Panc1 (cell line): ENCODE data around the gene MED12L. TPM values are rescaled to one million over a fixed set of nuclear protein-coding genes. Genes with fewer than 3 reads are reported as not detected.

Source experiments
- ATAC-seq: fragments of 200-7000 bp; cut with Tn5 transposase; 2 replicates; pipeline ENCODE4 v1.9.1; 2020; ENCODE audit warnings: mild to moderate bottlenecking, moderate library complexity
- BruUV-seq: library from RNA; stranded (reverse); fragments of 400-500 nt; replicated peaks from 2 replicates; lab custom pipeline; 2021; lab: Mats Ljungman, UMichigan
- CTCF ChIA-PET: fragments of 300-600 bp; sonication (Branson Sonifier 250); formaldehyde crosslinking; loops from one replicate; lab custom pipeline; 2022; ENCODE audit warnings: antibody characterized with exemption; lab: Charles Lee
- POLR2A ChIA-PET: fragments of 300-600 bp; sonication (Branson Sonifier 250); formaldehyde crosslinking; loops from one replicate; lab custom pipeline; 2022; ENCODE audit warnings: antibody characterized with exemption; lab: Charles Lee
- DNase-seq: peaks from one replicate; pipeline ENCODE4 v3.0.0-alpha.2; 2010; ENCODE audit warnings: low read depth, low spot score
- H3K27ac ChIP-seq: 2 replicates; pipeline ENCODE4 v1.5.1; 2011; ENCODE audit warnings: mild to moderate bottlenecking, low read length, inconsistent platforms
- H3K27me3 ChIP-seq: fragments of 200-500 bp; sonication (Bioruptor generic); 2 replicates; pipeline ENCODE4 v1.6.0; 2014; ENCODE audit warnings: low read length, inconsistent platforms; ENCODE audit not compliant: control insufficient read depth, insufficient read depth
- H3K36me3 ChIP-seq: fragments of 200-500 bp; sonication (Bioruptor generic); 2 replicates; pipeline ENCODE4 v1.5.1; 2014; ENCODE audit warnings: inconsistent platforms, mild to moderate bottlenecking, low read length, moderate library complexity; ENCODE audit not compliant: control insufficient read depth, insufficient read depth
- H3K4me1 ChIP-seq: 2 replicates; pipeline ENCODE4 v1.5.1; 2011; ENCODE audit warnings: inconsistent platforms, mild to moderate bottlenecking, low read length, moderate library complexity; ENCODE audit not compliant: control insufficient read depth, insufficient read depth
- H3K4me3 ChIP-seq, 2 experiments: 2 replicates each; pipeline ENCODE4 v1.5.1; 2011 to 2012; ENCODE audit warnings: low read depth in 2 of 2, low read length in 2 of 2, mild to moderate bottlenecking in 2 of 2, inconsistent platforms in 1 of 2, moderate library complexity in 1 of 2
- H3K9me3 ChIP-seq: fragments of 200-500 bp; sonication (Bioruptor generic); 2 replicates; pipeline ENCODE4 v1.5.1; 2014; ENCODE audit warnings: low read depth, mild to moderate bottlenecking, inconsistent platforms, low read length, moderate library complexity; ENCODE audit not compliant: control insufficient read depth, insufficient read depth
- POLR2AphosphoS5 ChIP-seq: IDR thresholded peaks from 2 replicates; pipeline ENCODE4 v1.6.1; 2012; ENCODE audit warnings: mild to moderate bottlenecking, low read depth, low read length, moderate library complexity
- SIN3A ChIP-seq: IDR thresholded peaks from 2 replicates; pipeline ENCODE4 v1.6.1; 2012; ENCODE audit warnings: low read depth, mild to moderate bottlenecking, low read length, moderate library complexity, borderline replicate concordance; ENCODE audit not compliant: insufficient read depth
- TCF7L2 ChIP-seq: IDR thresholded peaks from 2 replicates; pipeline ENCODE4 v1.6.1; 2011; ENCODE audit warnings: mild to moderate bottlenecking, low read depth, low read length, inconsistent platforms
- in situ Hi-C: cut with HindIII; loops from 2 replicates; pipeline ENCODE4 v1.10.0; 2016; ENCODE audit warnings: low sequenced_read_pairs, low pct_unique_long_range_greater_than_20kb
- intact Hi-C: fragments of 100-400 bp; cut with micrococcal nuclease; formaldehyde crosslinking; loops from one replicate; pipeline ENCODE4 v1.10.0; 2022; ENCODE audit not compliant: unreplicated experiment
- total RNA-seq: library from RNA; stranded (reverse); gene quantifications from one replicate; pipeline ENCODE4 v1.2.1, GENCODE V29; 2021; ENCODE audit not compliant: unreplicated experiment
- TF ChIP-seq, protein P1 (sequence below), 2 experiments: IDR thresholded peaks; 2 replicates each; pipeline ENCODE4 v1.6.1; 2011 to 2012; ENCODE audit warnings: low read depth in 2 of 2, control low read depth in 1 of 2, low read length in 1 of 2, mild to moderate bottlenecking in 1 of 2, moderate library complexity in 1 of 2; ENCODE audit not compliant: insufficient read depth in 1 of 2
- TF ChIP-seq, protein P2 (sequence below): fragments of 450-650 bp; IDR thresholded peaks from 2 replicates; pipeline ENCODE4 v1.5.1; 2017; ENCODE audit warnings: mild to moderate bottlenecking

The MED12L gene
- total RNA-seq, 1 experiment from 2014 or later = 2.8 TPM

DNA sequence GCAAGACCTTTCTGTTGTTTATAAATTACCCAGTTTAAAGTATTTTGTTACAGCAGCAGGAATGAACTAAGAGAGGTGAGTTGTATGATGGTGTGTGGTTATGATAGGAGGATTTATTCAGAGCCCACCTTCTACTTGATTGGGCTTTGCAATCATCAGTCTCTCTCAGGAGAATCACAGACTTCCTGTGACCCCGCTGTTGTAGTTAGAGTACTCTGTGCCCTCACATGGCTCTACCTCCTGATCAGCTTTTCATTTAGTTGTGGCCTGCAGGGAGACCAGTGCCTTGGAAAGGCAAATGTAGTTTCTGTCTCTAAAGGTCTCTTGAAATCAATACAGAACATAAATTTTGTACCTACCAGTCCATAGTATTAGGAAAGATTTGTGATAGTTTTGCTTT lies 200.5 kb downstream of the MED12L start:
- Histone ChIP-seq H3K4me3 (no peak overlapping the region), H3K4me1 (no peaks in the 10 kb centered on the region), H3K9me3 (no peaks in the 10 kb centered on the region), H3K27ac (no peak overlapping the region), H3K36me3 (no peaks in the 10 kb centered on the region), H3K27me3 (no peaks in the 10 kb centered on the region)
- ATAC-seq = no peak
- in situ Hi-C loops (no loop called here), intact Hi-C loops (no loop called here)
- POLR2A ChIA-PET = no interaction called here
- CTCF ChIA-PET = no interaction called here
- DNase-seq = no peak
- TF ChIP-seq TCF7L2 (no peak), POLR2AphosphoS5 (no peak), SIN3A (no peak)
- TF ChIP-seq, protein P1, sequence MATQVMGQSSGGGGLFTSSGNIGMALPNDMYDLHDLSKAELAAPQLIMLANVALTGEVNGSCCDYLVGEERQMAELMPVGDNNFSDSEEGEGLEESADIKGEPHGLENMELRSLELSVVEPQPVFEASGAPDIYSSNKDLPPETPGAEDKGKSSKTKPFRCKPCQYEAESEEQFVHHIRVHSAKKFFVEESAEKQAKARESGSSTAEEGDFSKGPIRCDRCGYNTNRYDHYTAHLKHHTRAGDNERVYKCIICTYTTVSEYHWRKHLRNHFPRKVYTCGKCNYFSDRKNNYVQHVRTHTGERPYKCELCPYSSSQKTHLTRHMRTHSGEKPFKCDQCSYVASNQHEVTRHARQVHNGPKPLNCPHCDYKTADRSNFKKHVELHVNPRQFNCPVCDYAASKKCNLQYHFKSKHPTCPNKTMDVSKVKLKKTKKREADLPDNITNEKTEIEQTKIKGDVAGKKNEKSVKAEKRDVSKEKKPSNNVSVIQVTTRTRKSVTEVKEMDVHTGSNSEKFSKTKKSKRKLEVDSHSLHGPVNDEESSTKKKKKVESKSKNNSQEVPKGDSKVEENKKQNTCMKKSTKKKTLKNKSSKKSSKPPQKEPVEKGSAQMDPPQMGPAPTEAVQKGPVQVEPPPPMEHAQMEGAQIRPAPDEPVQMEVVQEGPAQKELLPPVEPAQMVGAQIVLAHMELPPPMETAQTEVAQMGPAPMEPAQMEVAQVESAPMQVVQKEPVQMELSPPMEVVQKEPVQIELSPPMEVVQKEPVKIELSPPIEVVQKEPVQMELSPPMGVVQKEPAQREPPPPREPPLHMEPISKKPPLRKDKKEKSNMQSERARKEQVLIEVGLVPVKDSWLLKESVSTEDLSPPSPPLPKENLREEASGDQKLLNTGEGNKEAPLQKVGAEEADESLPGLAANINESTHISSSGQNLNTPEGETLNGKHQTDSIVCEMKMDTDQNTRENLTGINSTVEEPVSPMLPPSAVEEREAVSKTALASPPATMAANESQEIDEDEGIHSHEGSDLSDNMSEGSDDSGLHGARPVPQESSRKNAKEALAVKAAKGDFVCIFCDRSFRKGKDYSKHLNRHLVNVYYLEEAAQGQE (IDR thresholded peaks at IDR 0.05; ENCODE audit: insufficient read depth in 1 of 2, low read depth in 2 of 2, low read length in 1 of 2) = no peak
- TF ChIP-seq, protein P2, sequence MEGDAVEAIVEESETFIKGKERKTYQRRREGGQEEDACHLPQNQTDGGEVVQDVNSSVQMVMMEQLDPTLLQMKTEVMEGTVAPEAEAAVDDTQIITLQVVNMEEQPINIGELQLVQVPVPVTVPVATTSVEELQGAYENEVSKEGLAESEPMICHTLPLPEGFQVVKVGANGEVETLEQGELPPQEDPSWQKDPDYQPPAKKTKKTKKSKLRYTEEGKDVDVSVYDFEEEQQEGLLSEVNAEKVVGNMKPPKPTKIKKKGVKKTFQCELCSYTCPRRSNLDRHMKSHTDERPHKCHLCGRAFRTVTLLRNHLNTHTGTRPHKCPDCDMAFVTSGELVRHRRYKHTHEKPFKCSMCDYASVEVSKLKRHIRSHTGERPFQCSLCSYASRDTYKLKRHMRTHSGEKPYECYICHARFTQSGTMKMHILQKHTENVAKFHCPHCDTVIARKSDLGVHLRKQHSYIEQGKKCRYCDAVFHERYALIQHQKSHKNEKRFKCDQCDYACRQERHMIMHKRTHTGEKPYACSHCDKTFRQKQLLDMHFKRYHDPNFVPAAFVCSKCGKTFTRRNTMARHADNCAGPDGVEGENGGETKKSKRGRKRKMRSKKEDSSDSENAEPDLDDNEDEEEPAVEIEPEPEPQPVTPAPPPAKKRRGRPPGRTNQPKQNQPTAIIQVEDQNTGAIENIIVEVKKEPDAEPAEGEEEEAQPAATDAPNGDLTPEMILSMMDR = no peak
- no TSS peak for BruUV-seq

DNA sequence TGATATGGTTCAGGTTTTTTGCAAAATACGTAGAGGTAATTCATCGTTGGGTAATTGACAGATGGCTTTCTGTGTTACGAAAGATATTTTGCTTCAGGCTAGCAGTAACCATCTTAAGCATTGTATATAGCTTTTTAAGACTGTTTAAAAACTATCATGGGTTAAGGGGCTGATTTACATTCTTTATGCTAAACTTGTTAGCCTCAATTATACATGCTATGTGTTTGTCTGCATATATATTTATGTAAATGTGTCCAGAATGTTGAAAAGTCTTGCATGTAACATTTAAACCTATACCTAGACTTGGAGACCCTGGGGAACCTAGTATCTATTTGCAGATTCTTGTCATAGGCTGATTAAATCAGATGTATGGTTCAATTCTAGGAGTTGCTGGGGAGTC lies 204.0 kb downstream of the MED12L start:
- intact Hi-C loops (no loop called here), in situ Hi-C loops (no loop called here)
- ChIA-PET POLR2A (no interaction called here), CTCF (no interaction called here)
- ATAC-seq (no peak), DNase-seq (no peak)
- H3K4me1 ChIP-seq = no peaks in the 10 kb centered on the region
- H3K27ac ChIP-seq = no peak overlapping the region
- H3K4me3 ChIP-seq = no peak overlapping the region
- H3K36me3 ChIP-seq = no peaks in the 10 kb centered on the region
- no peak for TF ChIP-seq TCF7L2
- TF ChIP-seq, protein P2 = no peak
- no peak for TF ChIP-seq SIN3A
- TF ChIP-seq, protein P1 (IDR thresholded peaks at IDR 0.05; ENCODE audit: insufficient read depth in 1 of 2, low read depth in 2 of 2, low read length in 1 of 2) = no peak
- TF ChIP-seq POLR2AphosphoS5 = no peak
- H3K27me3 ChIP-seq = no peaks in the 10 kb centered on the region
- H3K9me3 ChIP-seq = no peaks in the 10 kb centered on the region
- no TSS peak for BruUV-seq
